Mesodermal cell (in vitro differentiated cells): ENCODE data around the gene SCAMP2.

ENCODE experiments used
- H3K27ac ChIP-seq: 2 replicates; pipeline ENCODE4 v1.7.0; 2013; ENCODE audit warnings: mild to moderate bottlenecking, low read depth, low read length, moderate library complexity; ENCODE audit not compliant: severe bottlenecking
- H3K36me3 ChIP-seq: 2 replicates; pipeline ENCODE4 v1.7.1; 2013; ENCODE audit warnings: mild to moderate bottlenecking, low read length, moderate library complexity; ENCODE audit not compliant: control insufficient read depth, insufficient read depth
- H3K4me1 ChIP-seq: one replicate; pipeline ENCODE4 v1.7.1; 2013; ENCODE audit warnings: mild to moderate bottlenecking, low read length; ENCODE audit not compliant: insufficient read depth, control insufficient read depth, poor library complexity, severe bottlenecking
- H3K4me3 ChIP-seq: 2 replicates; pipeline ENCODE4 v1.7.0; 2013; ENCODE audit warnings: low read length, control low read depth, mild to moderate bottlenecking; ENCODE audit not compliant: insufficient read depth, poor library complexity, severe bottlenecking; ENCODE audit errors: extremely low read depth
- H3K9me3 ChIP-seq: 2 replicates; pipeline ENCODE4 v1.7.1; 2013; ENCODE audit warnings: mild to moderate bottlenecking, low read length, moderate library complexity; ENCODE audit not compliant: control insufficient read depth
- WGBS, 2 experiments: methylation state at CpG; one replicate each; pipeline ENCODE4 v1.1.5; 2013; ENCODE audit warnings: missing lambda C conversion rate in 2 of 2; ENCODE audit not compliant: insufficient coverage in 2 of 2; 5-methylcytosine and 5-hydroxymethylcytosine counted together

SCAMP2 gene

DNA sequence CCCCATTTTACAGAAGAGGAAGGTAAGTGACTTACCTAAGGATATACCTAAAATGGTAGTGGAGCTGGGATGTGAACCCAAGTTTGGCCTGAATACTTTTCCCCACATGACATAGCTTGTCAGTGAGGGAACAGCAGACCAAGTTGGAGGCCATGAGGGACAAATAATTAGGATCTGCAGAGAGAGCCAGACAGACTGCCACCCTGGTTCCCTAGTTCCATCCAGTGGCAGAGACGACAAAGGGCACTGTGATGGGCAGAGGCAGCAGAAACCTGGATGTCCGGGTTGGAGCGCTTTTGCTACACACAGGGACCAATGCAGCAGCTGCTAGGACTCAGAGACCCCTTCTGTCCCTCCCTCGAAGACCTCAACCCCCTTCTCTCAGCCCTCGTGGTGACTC lies 45.6 kb downstream of the SCAMP2 start:
- WGBS, 2 experiments = 54 to 88% methylated on average over 4 to 5 of the region's 5 CpGs
- H3K4me3 ChIP-seq = no peak overlapping the region
- no peaks in the 10 kb centered on the region for H3K9me3 ChIP-seq
- H3K36me3 ChIP-seq = no peaks in the 10 kb centered on the region
- H3K27ac ChIP-seq = no peak overlapping the region
- H3K4me1 ChIP-seq = no peaks in the 10 kb centered on the region

DNA sequence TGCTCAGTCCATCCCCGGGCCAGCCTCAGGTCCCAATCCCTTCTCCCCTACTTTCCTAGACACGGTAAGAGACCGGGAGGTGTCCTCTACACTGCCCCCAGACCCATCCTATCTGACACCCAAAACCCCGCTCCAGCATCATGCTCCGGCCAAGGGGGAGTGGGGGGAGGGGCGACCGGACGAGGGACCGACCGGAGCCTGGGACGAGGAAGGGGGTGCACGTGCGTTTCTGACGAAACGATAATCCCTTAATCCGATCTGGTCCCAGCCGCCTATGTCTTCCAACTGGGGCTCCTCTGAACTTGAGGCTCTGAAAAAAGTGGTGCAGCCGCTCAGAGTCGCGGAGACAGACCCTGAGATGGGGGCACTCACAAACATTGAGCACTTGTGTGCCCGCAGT lies 46.2 kb downstream of the SCAMP2 start:
- Histone ChIP-seq H3K4me3 (no peak overlapping the region), H3K36me3 (no peaks in the 10 kb centered on the region), H3K9me3 (no peaks in the 10 kb centered on the region), H3K4me1 (no peaks in the 10 kb centered on the region), H3K27ac (no peak overlapping the region)
- WGBS, 2 experiments = 45 to 46% methylated on average over 14 to 19 of the region's 21 CpGs

DNA sequence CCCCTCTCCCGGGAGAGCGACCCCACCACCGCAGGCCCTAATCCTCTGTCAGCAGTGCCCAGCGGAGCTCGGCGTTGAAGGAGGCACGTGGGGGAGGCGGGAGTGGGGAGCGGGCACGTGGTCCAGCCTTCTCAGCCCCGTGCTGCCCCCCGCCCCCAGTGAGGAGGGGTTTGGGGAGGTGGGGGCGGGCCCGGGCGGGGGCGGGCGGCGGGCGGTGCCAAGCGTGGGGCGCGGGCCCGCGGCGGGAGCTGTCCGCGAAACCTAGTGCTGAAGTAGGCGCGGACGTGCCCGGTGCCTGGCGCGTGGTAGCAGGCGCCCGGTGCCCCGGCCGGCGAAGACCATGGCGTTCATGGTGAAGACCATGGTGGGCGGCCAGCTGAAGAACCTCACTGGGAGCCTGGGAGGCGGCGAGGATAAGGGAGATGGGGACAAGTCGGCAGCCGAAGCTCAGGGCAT lies 46.8 kb downstream of the SCAMP2 start, which contains the start of gene CPLX3:
TSS of gene CPLX3 (plus strand) at position 264 of the 456 bp plus-strand sequence. CDS start at position 341, 77 bp downstream.
- 7 to 11% methylated on average over 16 to 22 of the region's 44 CpGs for WGBS, 2 experiments

DNA sequence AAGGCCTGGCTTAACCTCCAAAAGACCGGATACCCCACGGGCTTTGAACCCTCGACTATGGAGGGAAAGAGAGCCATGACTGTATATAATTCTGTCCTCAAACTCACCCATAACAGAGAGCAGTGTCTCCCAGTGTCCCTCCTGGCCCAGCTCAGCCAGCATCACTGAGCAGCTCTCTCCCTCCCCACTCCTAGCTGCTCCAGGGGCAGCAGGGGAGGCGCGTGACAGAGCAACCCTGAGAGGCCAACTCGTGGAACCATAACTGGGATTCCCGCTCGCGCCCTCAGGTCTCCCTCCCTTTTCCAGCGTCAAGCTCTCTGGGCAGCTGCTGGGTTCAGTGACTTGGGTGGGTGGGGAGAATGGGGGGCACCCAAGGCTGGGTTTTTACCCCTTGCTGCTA lies 47.3 kb downstream of the SCAMP2 start:
- H3K4me1 ChIP-seq = peaks cover 4% of the 10 kb centered on the region
- no peaks in the 10 kb centered on the region for H3K36me3 ChIP-seq
- no peak overlapping the region for H3K4me3 ChIP-seq
- no peaks in the 10 kb centered on the region for H3K9me3 ChIP-seq
- H3K27ac ChIP-seq = no peak overlapping the region
- WGBS, 2 experiments = no CpG with 5 or more reads among the region's 10 CpGs

More for the DNA sequence above, 46.8 kb downstream of the SCAMP2 start, which contains the start of gene CPLX3:
- Histone ChIP-seq H3K4me3 (no peak within 1 kb of the TSS), H3K4me1 (peaks cover 3% of the 10 kb centered on the region), H3K27ac (no peak within 1 kb of the TSS), H3K9me3 (no peaks in the 10 kb centered on the region), H3K36me3 (no peaks in the 10 kb centered on the region)

DNA sequence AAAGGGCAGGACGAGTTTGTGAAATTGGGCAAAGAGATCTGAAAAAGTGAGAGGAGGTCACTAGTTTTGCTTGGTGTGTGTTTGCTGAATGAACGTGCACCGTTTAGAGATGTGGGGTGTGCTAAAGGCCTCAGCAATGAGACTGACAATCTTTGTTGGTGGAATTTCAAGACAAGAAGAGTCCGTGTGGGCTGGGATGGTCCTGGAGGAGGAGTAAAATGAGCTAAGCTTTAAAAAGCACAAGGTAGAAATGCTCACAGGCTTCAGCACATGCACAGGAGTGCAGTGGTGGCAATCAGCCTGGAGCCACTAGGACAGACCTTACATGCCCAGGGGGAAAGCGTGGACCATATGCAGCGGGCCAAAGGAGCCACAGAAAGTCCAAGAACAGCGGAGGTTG lies 48.2 kb downstream of the SCAMP2 start:
- H3K27ac ChIP-seq = no peak overlapping the region
- no peak overlapping the region for H3K4me3 ChIP-seq
- peaks cover 4% of the 10 kb centered on the region for H3K4me1 ChIP-seq
- no peaks in the 10 kb centered on the region for H3K36me3 ChIP-seq
- 83 to 88% methylated on average over 5 to 7 of the region's 7 CpGs for WGBS, 2 experiments
- H3K9me3 ChIP-seq = no peaks in the 10 kb centered on the region

DNA sequence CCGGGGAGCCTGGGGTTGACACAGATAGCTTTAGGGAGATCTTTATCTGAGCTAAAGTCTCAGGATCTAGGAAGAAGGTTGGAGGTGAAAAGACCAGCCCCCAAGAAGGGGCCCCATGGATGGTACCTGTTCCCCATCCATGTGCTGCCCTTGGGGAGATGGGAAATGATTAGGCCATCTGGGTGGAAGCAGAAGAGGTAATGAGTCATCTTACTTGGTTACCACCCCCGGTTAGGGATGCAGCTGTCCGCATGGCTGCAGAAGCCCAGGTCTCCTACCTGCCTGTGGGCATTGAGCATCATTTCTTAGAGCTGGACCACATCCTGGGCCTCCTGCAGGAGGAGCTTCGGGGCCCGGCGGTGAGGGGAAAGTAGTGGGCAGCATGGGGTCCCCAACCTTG lies 49.8 kb downstream of the SCAMP2 start:
- WGBS, 2 experiments = 82 to 92% methylated on average over 6 of the region's 6 CpGs
- peaks cover 4% of the 10 kb centered on the region for H3K4me1 ChIP-seq
- H3K36me3 ChIP-seq = no peaks in the 10 kb centered on the region
- no peak overlapping the region for H3K27ac ChIP-seq
- H3K4me3 ChIP-seq = no peak overlapping the region
- H3K9me3 ChIP-seq = no peaks in the 10 kb centered on the region

DNA sequence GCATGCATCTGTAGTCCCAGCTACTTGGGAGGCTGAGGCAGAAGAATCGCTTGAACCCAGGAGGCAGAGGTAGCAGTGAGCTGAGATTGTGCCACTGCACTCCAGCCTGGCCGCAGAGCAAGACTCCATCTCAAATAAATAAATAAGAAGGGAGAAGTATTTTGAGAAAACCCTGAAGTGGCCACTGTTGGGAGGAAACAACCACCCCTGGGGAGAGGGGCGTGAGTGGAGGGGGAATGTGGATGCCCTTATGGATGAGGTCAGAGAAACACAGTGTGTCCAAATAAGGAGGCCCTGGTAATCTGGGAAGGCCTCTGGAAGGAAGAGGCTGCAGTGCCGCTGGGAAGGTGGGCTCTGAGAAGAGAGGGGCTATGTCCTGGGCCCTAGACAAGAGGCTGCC lies 50.9 kb downstream of the SCAMP2 start:
- no peaks in the 10 kb centered on the region for H3K36me3 ChIP-seq
- H3K4me1 ChIP-seq = peaks cover 4% of the 10 kb centered on the region
- WGBS, 2 experiments = 76 to 79% methylated on average over 3 of the region's 4 CpGs
- H3K4me3 ChIP-seq = no peak overlapping the region
- no peak overlapping the region for H3K27ac ChIP-seq
- H3K9me3 ChIP-seq = no peaks in the 10 kb centered on the region

DNA sequence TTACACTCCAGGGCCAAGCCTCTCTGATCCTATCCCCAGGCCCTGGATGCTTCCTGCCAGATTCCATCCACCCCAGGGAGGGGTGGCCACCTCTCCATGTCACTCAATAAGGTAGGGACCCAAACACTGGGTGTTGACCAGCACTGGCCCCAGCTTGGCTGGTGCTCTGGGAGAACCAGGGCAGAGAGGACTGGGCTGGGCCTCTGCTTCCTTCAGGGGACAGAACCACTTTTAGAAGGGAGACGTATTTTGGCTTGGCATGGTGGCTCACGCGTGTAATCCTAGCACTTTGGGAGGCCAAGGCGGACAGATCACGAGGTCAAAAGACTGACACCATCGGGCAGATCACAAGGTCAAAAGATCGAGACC lies 51.4 kb downstream of the SCAMP2 start:
- H3K9me3 ChIP-seq = no peaks in the 10 kb centered on the region
- 87 to 94% methylated on average over 6 of the region's 7 CpGs for WGBS, 2 experiments
- H3K4me1 ChIP-seq = peaks cover 7% of the 10 kb centered on the region
- no peak overlapping the region for H3K27ac ChIP-seq
- no peaks in the 10 kb centered on the region for H3K36me3 ChIP-seq
- H3K4me3 ChIP-seq = no peak overlapping the region

DNA sequence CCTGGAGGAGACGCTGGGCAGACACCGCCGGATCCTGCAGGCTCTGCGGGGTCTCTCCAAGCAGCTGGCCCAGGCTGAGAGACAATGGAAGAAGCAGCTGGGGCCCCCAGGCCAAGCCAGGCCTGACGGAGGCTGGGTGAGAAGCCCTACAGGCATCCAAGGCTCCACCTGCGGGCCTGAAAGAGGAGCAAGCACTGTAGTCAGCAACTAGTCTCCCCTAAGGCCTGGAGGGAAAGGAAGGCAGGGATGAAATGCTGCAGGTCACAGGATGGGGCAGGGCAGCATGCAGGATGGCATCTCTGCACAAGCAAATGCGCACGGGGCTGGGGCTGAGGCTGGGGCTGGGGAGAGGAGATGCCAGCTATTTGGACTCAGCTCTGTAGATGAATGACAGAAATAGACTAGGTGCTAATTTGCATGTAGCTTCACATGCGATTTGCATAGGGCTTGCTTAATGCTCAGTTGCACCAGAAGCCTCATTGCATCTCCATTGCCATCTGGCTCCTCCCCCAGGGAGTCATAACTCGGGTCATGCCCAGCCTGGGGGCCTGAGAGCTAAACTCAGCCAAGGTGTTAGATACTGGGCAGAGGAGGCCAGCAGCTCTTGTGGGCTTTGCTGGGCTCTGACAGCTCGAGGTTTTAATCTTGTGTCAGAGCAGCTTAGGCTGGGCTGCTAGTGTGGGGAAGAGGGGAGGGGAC lies 51.9 kb downstream of the SCAMP2 start:
- Histone ChIP-seq H3K36me3 (no peaks in the 10 kb centered on the region), H3K9me3 (no peaks in the 10 kb centered on the region), H3K4me3 (no peak overlapping the region), H3K27ac (no peak overlapping the region), H3K4me1 (peaks cover 9% of the 10 kb centered on the region)
- 51 to 54% methylated on average over 9 to 10 of the region's 11 CpGs for WGBS, 2 experiments

DNA sequence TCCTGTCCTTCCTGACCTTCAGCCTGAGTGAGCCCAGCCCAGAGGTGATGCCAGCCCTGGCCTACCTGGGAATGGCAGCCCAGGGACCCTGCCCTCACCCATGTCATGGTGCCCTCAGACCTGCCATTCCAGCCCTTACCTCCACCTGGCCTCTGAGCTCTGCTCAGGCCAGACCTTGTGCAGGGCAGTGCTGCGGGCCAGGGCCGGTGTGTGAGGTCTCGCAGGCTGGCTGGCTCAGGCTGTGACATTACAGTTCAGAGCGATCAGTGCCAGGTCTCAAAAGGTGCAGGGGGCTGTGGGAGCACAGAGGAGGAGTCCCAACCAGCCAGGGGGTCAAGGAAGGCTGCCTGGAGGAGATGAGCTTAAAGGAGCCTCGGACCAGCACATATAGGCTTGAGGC lies 53.1 kb downstream of the SCAMP2 start:
- Histone ChIP-seq H3K4me1 (peaks cover 9% of the 10 kb centered on the region), H3K4me3 (no peak overlapping the region), H3K27ac (no peak overlapping the region), H3K9me3 (no peaks in the 10 kb centered on the region), H3K36me3 (no peaks in the 10 kb centered on the region)
- WGBS, 2 experiments = 89% methylated on average over 2 to 3 of the region's 5 CpGs

DNA sequence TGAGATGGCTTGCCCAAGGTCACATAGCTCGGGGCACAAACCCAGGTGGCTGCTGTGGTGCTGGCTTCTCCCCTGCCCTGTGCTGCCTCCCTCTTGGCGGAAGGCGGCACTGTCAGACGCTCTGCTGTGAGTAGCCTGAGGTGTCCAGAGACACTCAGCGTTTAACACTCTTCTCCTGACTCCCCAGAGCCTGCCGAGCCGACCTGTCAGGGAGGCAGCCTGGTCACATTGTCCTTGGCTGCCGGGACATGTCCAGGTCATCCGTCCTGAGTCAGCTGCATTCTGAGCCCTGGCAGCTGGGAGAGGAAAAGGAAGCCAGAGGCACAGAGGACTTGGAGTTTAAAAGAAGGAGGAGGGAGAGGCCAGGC lies 55.8 kb downstream of the SCAMP2 start:
- Histone ChIP-seq H3K36me3 (no peaks in the 10 kb centered on the region), H3K4me1 (peaks cover 9% of the 10 kb centered on the region), H3K9me3 (no peaks in the 10 kb centered on the region), H3K4me3 (no peak overlapping the region), H3K27ac (peak overlapping the region; percentile 23)
- WGBS, 2 experiments = 51 to 62% methylated on average over 7 of the region's 9 CpGs
